Measurements from ENCODE around the gene ELF4.
A peak's percentile ranks its signal among the peaks of the same experiment; 100 is the strongest.

The ELF4 gene

GRCh38 chrX:130066975-130067615 is 43.2 kb downstream of the ELF4 start:
- no peaks in the 10 kb centered on the region for H4K20me1 ChIP-seq (ENCODE audit: insufficient read depth, low read length, poor library complexity, severe bottlenecking)
- TF ChIP-seq CTCF (conservative IDR thresholded peaks at IDR 0.05; ENCODE audit: low read length): no peak
- TF ChIP-seq EZH2phosphoT487 (IDR thresholded peaks at IDR 0.05; ENCODE audit: borderline replicate concordance): no peak
- peaks cover 42% of the 10 kb centered on the region; the same call in 1 of the 2 replicates for H3K36me3 ChIP-seq (ENCODE audit: insufficient read depth, low read length)
- no peaks in the 10 kb centered on the region for H3K27me3 ChIP-seq (ENCODE audit: insufficient read depth, low read length, poor library complexity, severe bottlenecking)
- no peak overlapping the region for H2AFZ ChIP-seq (ENCODE audit: low read length)
- no peaks in the 10 kb centered on the region for H3K9me3 ChIP-seq (ENCODE audit: insufficient read depth, low read depth, low read length)
- H3K9ac ChIP-seq (ENCODE audit: low read depth, low read length, poor library complexity, severe bottlenecking): no peak overlapping the region
- no peak overlapping the region for H3K4me2 ChIP-seq (ENCODE audit: low read depth, low read length, poor library complexity, severe bottlenecking)
- no peaks in the 10 kb centered on the region for H3K79me2 ChIP-seq (ENCODE audit: insufficient read depth, low read length)
- H3K9me2 ChIP-seq (replicated peaks; ENCODE audit: low read depth, low read length): no peaks in the 10 kb centered on the region
- no peak overlapping the region for H3K4me3 ChIP-seq (ENCODE audit: low read length, poor library complexity, severe bottlenecking)
- no peaks in the 10 kb centered on the region for H3K4me1 ChIP-seq (ENCODE audit: insufficient read depth, low read length, poor library complexity, severe bottlenecking)
- H3F3A ChIP-seq (ENCODE audit: low read depth): no peaks in the 10 kb centered on the region

GRCh38 chrX:130060122-130061069 is 49.9 kb downstream of the ELF4 start:
- peak overlapping the region; percentile 46 for H3K4me2 ChIP-seq (ENCODE audit: low read depth, low read length, poor library complexity, severe bottlenecking)
- TF ChIP-seq EZH2phosphoT487 (IDR thresholded peaks at IDR 0.05; ENCODE audit: borderline replicate concordance): no peak
- peak; percentile 65 for TF ChIP-seq CTCF (conservative IDR thresholded peaks at IDR 0.05; ENCODE audit: low read length)
- no peaks in the 10 kb centered on the region for H3K4me1 ChIP-seq (ENCODE audit: insufficient read depth, low read length, poor library complexity, severe bottlenecking)
- H3F3A ChIP-seq (ENCODE audit: low read depth): no peaks in the 10 kb centered on the region
- H3K79me2 ChIP-seq (ENCODE audit: insufficient read depth, low read length): no peaks in the 10 kb centered on the region
- no peaks in the 10 kb centered on the region for H3K27me3 ChIP-seq (ENCODE audit: insufficient read depth, low read length, poor library complexity, severe bottlenecking)
- H3K9ac ChIP-seq (ENCODE audit: low read depth, low read length, poor library complexity, severe bottlenecking): peak overlapping the region; percentile 56
- H3K9me2 ChIP-seq (replicated peaks; ENCODE audit: low read depth, low read length): no peaks in the 10 kb centered on the region
- H4K20me1 ChIP-seq (ENCODE audit: insufficient read depth, low read length, poor library complexity, severe bottlenecking): no peaks in the 10 kb centered on the region
- H3K36me3 ChIP-seq (ENCODE audit: insufficient read depth, low read length): peaks cover 7% of the 10 kb centered on the region; the same call in 1 of the 2 replicates
- no peaks in the 10 kb centered on the region for H3K9me3 ChIP-seq (ENCODE audit: insufficient read depth, low read depth, low read length)
- peak overlapping the region; percentile 73; the same call in 1 of the 2 replicates for H2AFZ ChIP-seq (ENCODE audit: low read length)
- peak overlapping the region; percentile 64 for H3K4me3 ChIP-seq (ENCODE audit: low read length, poor library complexity, severe bottlenecking)

GRCh38 chrX:130058652-130059051 is 51.6 kb downstream of the ELF4 start:
- no peaks in the 10 kb centered on the region for H3K27me3 ChIP-seq (ENCODE audit: insufficient read depth, low read length, poor library complexity, severe bottlenecking)
- no peaks in the 10 kb centered on the region for H3K79me2 ChIP-seq (ENCODE audit: insufficient read depth, low read length)
- no peak overlapping the region for H3K9ac ChIP-seq (ENCODE audit: low read depth, low read length, poor library complexity, severe bottlenecking)
- no peak for TF ChIP-seq CTCF (conservative IDR thresholded peaks at IDR 0.05; ENCODE audit: low read length)
- no peak for TF ChIP-seq EZH2phosphoT487 (IDR thresholded peaks at IDR 0.05; ENCODE audit: borderline replicate concordance)
- peaks cover 15% of the 10 kb centered on the region; the same call in 1 of the 2 replicates for H3K36me3 ChIP-seq (ENCODE audit: insufficient read depth, low read length)
- no peaks in the 10 kb centered on the region for H4K20me1 ChIP-seq (ENCODE audit: insufficient read depth, low read length, poor library complexity, severe bottlenecking)
- no peak overlapping the region for H2AFZ ChIP-seq (ENCODE audit: low read length)
- no peaks in the 10 kb centered on the region for H3K9me2 ChIP-seq (replicated peaks; ENCODE audit: low read depth, low read length)
- H3K4me3 ChIP-seq (ENCODE audit: low read length, poor library complexity, severe bottlenecking): no peak overlapping the region
- H3K4me2 ChIP-seq (ENCODE audit: low read depth, low read length, poor library complexity, severe bottlenecking): no peak overlapping the region
- no peaks in the 10 kb centered on the region for H3F3A ChIP-seq (ENCODE audit: low read depth)
- H3K4me1 ChIP-seq (ENCODE audit: insufficient read depth, low read length, poor library complexity, severe bottlenecking): no peaks in the 10 kb centered on the region
- H3K9me3 ChIP-seq (ENCODE audit: insufficient read depth, low read depth, low read length): no peaks in the 10 kb centered on the region
